OCI-LY3 (cell line): ENCODE data around the gene DUSP7.

Experiments
- H2AFZ ChIP-seq: fragments of 200-600, 300-600 bp; shearing (Covaris generic); 2 replicates; pipeline ENCODE4 v1.6.0; 2014; ENCODE audit warnings: antibody characterized with exemption, low read depth, low read length
- H3K27ac ChIP-seq: fragments of 200-600, 300-600 bp; sonication (generic); 2 replicates; pipeline ENCODE4 v1.5.1; 2014; ENCODE audit warnings: mild to moderate bottlenecking, low read length, moderate library complexity, mixed read lengths
- H3K27me3 ChIP-seq: fragments of 200-600, 300-600 bp; sonication (generic); 2 replicates; pipeline ENCODE4 v1.6.1; 2014; ENCODE audit warnings: low read depth, low read length, mixed read lengths
- H3K36me3 ChIP-seq: fragments of 200-600, 300-600 bp; sonication (generic); replicated peaks from 2 replicates; pipeline ENCODE3; 2014; ENCODE audit warnings: low read depth, low read length, mixed read lengths
- H3K4me1 ChIP-seq: fragments of 300-600, 200-600 bp; sonication (generic); 2 replicates; pipeline ENCODE4 v1.6.1; 2014; ENCODE audit warnings: low read length, mixed read lengths
- H3K4me2 ChIP-seq: fragments of 200-600, 300-600 bp; sonication (generic); 2 replicates; pipeline ENCODE4 v1.6.1; 2014; ENCODE audit warnings: low read length, mixed read lengths
- H3K4me3 ChIP-seq: fragments of 300-600, 200-600 bp; sonication (generic); 2 replicates; pipeline ENCODE4 v1.5.1; 2014; ENCODE audit warnings: antibody characterized with exemption, mild to moderate bottlenecking, low read length, moderate library complexity
- H3K79me2 ChIP-seq: fragments of 300-600, 200-600 bp; shearing (Covaris generic); 2 replicates; pipeline ENCODE4 v1.6.1; 2014; ENCODE audit warnings: mild to moderate bottlenecking, low read length, mixed read lengths
- H3K9ac ChIP-seq: fragments of 300-600, 200-600 bp; shearing (Covaris generic); 2 replicates; pipeline ENCODE4 v1.6.0; 2014; ENCODE audit warnings: mild to moderate bottlenecking, low read length, moderate library complexity
- H3K9me3 ChIP-seq: fragments of 200-600, 300-600 bp; shearing (Covaris generic); 2 replicates; pipeline ENCODE4 v1.6.1; 2014; ENCODE audit warnings: low read length, mixed read lengths; ENCODE audit not compliant: insufficient read depth
- H4K20me1 ChIP-seq: fragments of 200-600, 300-600 bp; sonication (generic); 2 replicates; pipeline ENCODE4 v1.6.1; 2016; ENCODE audit warnings: low read length, mixed read lengths; ENCODE audit not compliant: insufficient read depth
- EZH2phosphoT487 ChIP-seq: fragments of 200-600 bp; shearing (Covaris generic); IDR thresholded peaks from 2 replicates; pipeline ENCODE4 v1.6.1; 2018; ENCODE audit warnings: antibody characterized with exemption, mixed run types, low read depth
- TF ChIP-seq, protein P1 (sequence below): fragments of 200-600, 300-600 bp; sonication (generic); IDR thresholded peaks from 2 replicates; pipeline ENCODE4 v1.5.1; 2014; ENCODE audit warnings: antibody characterized with exemption, low read length, low read depth

The DUSP7 gene

GRCh38 chr3:52076896-52077780 lies 20.8 kb upstream of the DUSP7 start:
- no peak for TF ChIP-seq EZH2phosphoT487
- TF ChIP-seq, protein P1, sequence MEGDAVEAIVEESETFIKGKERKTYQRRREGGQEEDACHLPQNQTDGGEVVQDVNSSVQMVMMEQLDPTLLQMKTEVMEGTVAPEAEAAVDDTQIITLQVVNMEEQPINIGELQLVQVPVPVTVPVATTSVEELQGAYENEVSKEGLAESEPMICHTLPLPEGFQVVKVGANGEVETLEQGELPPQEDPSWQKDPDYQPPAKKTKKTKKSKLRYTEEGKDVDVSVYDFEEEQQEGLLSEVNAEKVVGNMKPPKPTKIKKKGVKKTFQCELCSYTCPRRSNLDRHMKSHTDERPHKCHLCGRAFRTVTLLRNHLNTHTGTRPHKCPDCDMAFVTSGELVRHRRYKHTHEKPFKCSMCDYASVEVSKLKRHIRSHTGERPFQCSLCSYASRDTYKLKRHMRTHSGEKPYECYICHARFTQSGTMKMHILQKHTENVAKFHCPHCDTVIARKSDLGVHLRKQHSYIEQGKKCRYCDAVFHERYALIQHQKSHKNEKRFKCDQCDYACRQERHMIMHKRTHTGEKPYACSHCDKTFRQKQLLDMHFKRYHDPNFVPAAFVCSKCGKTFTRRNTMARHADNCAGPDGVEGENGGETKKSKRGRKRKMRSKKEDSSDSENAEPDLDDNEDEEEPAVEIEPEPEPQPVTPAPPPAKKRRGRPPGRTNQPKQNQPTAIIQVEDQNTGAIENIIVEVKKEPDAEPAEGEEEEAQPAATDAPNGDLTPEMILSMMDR, result no peak
- Histone ChIP-seq H3K4me3 (no peak overlapping the region), H3K9me3 (no peaks in the 10 kb centered on the region), H2AFZ (no peak overlapping the region), H3K27ac (no peak overlapping the region), H3K9ac (no peak overlapping the region), H3K27me3 (no peaks in the 10 kb centered on the region), H3K4me1 (no peaks in the 10 kb centered on the region), H3K79me2 (no peaks in the 10 kb centered on the region), H3K36me3 (peaks cover 8% of the 10 kb centered on the region), H3K4me2 (no peak overlapping the region), H4K20me1 (no peaks in the 10 kb centered on the region)

DNA sequence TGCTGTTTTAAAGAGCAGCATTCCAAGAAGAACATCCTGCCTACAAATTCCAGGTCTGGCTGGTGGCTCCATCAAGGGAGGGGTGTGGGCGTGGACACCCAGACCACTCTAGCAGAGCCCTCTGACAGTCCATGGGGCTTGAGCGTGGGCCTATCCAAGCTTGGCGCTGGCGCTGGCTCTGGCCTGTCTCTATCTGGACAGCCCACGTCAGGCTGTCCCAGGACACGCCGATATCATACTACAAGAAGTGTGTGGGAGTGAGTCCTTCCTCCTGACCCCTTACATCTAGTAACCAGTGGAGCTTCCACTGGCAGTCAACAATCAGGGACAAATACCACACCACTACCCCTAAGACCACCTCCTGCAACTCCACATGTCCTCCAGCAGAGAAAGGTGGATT lies 17.1 kb upstream of the DUSP7 start:
- TF ChIP-seq EZH2phosphoT487, result no peak
- TF ChIP-seq, protein P1, result no peak
- H3K4me3 ChIP-seq, result no peak overlapping the region
- H3K4me1 ChIP-seq, result no peaks in the 10 kb centered on the region

DNA sequence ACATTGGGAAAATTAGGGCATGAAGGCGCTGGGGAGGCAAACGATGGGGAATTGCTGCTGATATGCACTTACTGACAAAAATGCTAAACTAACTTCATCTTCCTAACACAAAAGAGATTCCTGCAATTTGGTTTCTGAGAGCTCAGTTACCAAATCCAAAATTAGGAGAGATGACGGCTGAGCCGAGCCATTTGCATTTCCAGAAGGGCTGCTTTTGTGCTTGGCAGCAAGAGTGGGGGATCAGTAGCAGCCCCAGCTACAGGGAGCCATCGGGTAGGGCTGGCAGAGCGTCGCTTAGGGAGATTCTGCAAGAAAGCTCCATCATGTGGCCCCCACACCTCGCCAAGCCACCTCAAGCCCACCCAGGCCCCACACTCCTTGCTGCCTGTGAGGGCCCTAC lies 16.1 kb upstream of the DUSP7 start:
- peaks cover 8% of the 10 kb centered on the region for H3K36me3 ChIP-seq
- no peaks in the 10 kb centered on the region for H4K20me1 ChIP-seq
- no peak for TF ChIP-seq EZH2phosphoT487
- TF ChIP-seq, protein P1, result no peak
- no peaks in the 10 kb centered on the region for H3K27me3 ChIP-seq
- H3K79me2 ChIP-seq, result no peaks in the 10 kb centered on the region
- H3K4me2 ChIP-seq, result no peak overlapping the region
- H3K9ac ChIP-seq, result no peak overlapping the region
- no peak overlapping the region for H2AFZ ChIP-seq
- H3K4me1 ChIP-seq, result no peaks in the 10 kb centered on the region
- H3K27ac ChIP-seq, result no peak overlapping the region
- no peak overlapping the region for H3K4me3 ChIP-seq
- no peaks in the 10 kb centered on the region for H3K9me3 ChIP-seq

More for the DNA sequence above, 17.1 kb upstream of the DUSP7 start:
- H4K20me1 ChIP-seq, result no peaks in the 10 kb centered on the region
- H3K4me2 ChIP-seq, result no peak overlapping the region
- no peak overlapping the region for H3K9ac ChIP-seq
- H3K27ac ChIP-seq, result no peak overlapping the region
- H2AFZ ChIP-seq, result no peak overlapping the region
- no peaks in the 10 kb centered on the region for H3K9me3 ChIP-seq
- H3K36me3 ChIP-seq, result peaks cover 8% of the 10 kb centered on the region
- H3K79me2 ChIP-seq, result no peaks in the 10 kb centered on the region
- H3K27me3 ChIP-seq, result no peaks in the 10 kb centered on the region

- no peak overlapping the region for H3K4me3 ChIP-seq
- no peak overlapping the region for H3K9ac ChIP-seq
- peaks cover 8% of the 10 kb centered on the region for H3K36me3 ChIP-seq
- no peaks in the 10 kb centered on the region for H3K27me3 ChIP-seq
- no peaks in the 10 kb centered on the region for H3K9me3 ChIP-seq
- H3K79me2 ChIP-seq, result no peaks in the 10 kb centered on the region
- no peak overlapping the region for H3K27ac ChIP-seq
- no peak overlapping the region for H3K4me2 ChIP-seq
- TF ChIP-seq, protein P1, result no peak
- TF ChIP-seq EZH2phosphoT487, result no peak
- H4K20me1 ChIP-seq, result no peaks in the 10 kb centered on the region
- H3K4me1 ChIP-seq, result no peaks in the 10 kb centered on the region
- no peak overlapping the region for H2AFZ ChIP-seq
Measured at GRCh38 chr3:52072020-52072419, 15.6 kb upstream of the DUSP7 start.
